ENCODE results near the gene DHRS3. TPM values are rescaled to one million over a fixed set of nuclear protein-coding genes. Genes with fewer than 3 reads are reported as not detected.
A peak's percentile ranks its signal among the peaks of the same experiment; 100 is the strongest.

Gene DHRS3
- total RNA-seq, 1 donor from 2014 or later: 63.7 TPM

- no peak for TF ChIP-seq CTCF (IDR thresholded peaks at IDR 0.05; ENCODE audit: insufficient read depth, low read length, severe bottlenecking)
- DNase-seq (ENCODE audit: low read depth) (no peak), FAIRE-seq (no peak)
- Histone ChIP-seq H3K4me3 (ENCODE audit: low read depth, low read length) (no peak overlapping the region), H3K27me3 (ENCODE audit: control insufficient read depth, insufficient read depth, low read length) (no peaks in the 10 kb centered on the region), H3K36me3 (ENCODE audit: control insufficient read depth, insufficient read depth, low read length) (no peaks in the 10 kb centered on the region)
Observed at GRCh38 chr1:12636098-12636950, 18.3 kb upstream of the DHRS3 start.

DNA sequence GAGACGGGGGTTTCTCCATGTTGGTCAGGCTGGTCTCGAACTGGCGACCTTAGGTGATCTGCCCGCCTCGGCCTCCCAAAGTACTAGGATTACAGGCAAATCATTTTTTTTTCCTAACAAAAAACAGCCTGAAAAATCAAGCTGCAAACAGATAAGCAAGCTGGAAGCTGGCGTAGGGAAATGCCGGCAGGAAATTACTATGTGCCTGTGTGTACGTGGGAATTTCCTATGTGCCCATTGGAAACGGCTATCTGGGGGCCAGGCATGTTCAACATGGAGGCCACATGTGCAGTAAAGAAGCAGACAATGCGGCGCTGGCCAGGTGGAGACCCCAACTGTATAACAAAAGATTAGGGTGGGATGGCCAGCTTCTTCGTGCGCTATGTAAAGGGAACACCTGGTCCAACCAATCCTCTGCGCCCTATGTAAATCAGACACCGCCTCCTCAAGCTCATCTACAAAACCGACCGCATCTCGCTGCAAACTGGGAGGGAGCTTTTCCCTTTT lies 16.7 kb upstream of the DHRS3 start:
- DNase-seq (ENCODE audit: low read depth) (no peak), FAIRE-seq (peak; percentile 96)
- Histone ChIP-seq H3K36me3 (ENCODE audit: control insufficient read depth, insufficient read depth, low read length) (no peaks in the 10 kb centered on the region), H3K4me3 (ENCODE audit: low read depth, low read length) (no peak overlapping the region), H3K27me3 (ENCODE audit: control insufficient read depth, insufficient read depth, low read length) (no peaks in the 10 kb centered on the region)
- no peak for TF ChIP-seq CTCF (IDR thresholded peaks at IDR 0.05; ENCODE audit: insufficient read depth, low read length, severe bottlenecking)

DNA sequence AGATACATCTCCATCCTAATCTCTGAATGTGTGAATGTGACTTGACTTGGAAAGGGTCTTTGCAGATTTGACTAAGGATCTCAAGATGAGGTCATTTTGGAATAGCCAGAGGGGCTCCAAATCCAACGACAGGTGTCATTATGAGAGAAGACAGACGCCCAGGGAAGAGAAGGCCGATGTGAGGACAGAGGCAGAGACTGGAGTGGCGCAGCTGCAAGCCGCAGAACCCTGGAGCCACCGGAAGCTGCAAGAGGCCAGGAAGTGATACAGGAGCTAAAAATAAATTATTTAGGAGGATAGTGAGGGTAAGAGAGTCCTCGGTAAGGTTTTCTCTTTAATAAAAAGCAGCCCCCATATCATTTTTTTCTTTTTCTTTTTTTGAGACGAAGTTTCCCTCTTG lies 16.1 kb upstream of the DHRS3 start:
- no peak for TF ChIP-seq CTCF (IDR thresholded peaks at IDR 0.05; ENCODE audit: insufficient read depth, low read length, severe bottlenecking)
- H3K36me3 ChIP-seq (ENCODE audit: control insufficient read depth, insufficient read depth, low read length): no peaks in the 10 kb centered on the region
- FAIRE-seq (no peak), DNase-seq (ENCODE audit: low read depth) (no peak)
- H3K4me3 ChIP-seq (ENCODE audit: low read depth, low read length): no peak overlapping the region
- H3K27me3 ChIP-seq (ENCODE audit: control insufficient read depth, insufficient read depth, low read length): no peaks in the 10 kb centered on the region

DNA sequence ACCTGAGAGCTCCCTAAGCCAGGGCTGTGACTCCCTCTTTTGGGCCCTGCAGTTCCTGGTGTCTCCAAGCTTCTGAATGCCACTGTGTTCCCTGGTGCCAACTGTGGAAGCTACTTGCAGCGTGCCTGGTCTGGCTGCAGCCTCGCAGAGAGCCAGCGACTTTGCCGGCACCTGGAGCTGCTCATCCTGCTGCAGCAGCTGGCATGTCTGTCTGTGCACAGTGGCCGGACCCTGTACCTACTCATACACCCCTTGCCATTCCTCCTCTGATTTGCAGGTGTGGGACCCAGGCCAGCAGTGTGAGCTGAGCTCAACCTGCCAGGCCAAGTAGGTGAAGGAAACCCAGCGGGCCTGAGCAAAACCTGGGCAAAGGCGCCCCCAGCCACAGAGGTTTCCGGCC lies 13.6 kb upstream of the DHRS3 start:
- no peaks in the 10 kb centered on the region for H3K36me3 ChIP-seq (ENCODE audit: control insufficient read depth, insufficient read depth, low read length)
- no peak for DNase-seq (ENCODE audit: low read depth)
- H3K4me3 ChIP-seq (ENCODE audit: low read depth, low read length): no peak overlapping the region
- no peak for FAIRE-seq
- TF ChIP-seq CTCF (IDR thresholded peaks at IDR 0.05; ENCODE audit: insufficient read depth, low read length, severe bottlenecking): no peak
- H3K27me3 ChIP-seq (ENCODE audit: control insufficient read depth, insufficient read depth, low read length): no peaks in the 10 kb centered on the region

DNA sequence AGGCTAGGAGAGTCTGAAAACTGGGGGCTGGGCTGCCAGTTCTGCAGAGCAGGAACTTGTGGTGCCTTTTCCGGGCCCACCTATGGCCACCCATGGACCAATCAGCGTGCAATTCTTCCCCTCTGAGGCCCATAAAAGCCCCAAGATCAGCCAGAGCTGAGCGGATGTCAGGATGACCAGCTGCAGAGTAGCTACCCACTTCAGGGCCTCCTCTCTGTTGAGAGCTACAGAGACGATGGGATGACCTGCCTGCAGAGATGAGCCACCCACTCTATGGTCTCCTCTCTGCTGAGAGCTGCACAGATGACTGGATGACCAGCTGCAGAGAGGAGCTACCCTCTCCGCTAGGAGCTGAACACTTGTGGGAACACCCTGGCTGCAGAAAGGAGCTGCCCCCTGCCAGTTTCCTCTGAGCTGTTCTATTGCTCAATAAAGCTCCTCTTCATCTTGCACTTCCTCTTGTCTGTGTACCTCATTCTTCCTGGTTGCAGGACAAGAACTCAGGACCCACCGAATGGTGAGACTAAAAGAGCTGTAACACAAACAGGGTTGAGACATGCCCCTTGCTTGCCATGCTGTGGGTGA lies 13.0 kb upstream of the DHRS3 start:
- TF ChIP-seq CTCF (IDR thresholded peaks at IDR 0.05; ENCODE audit: insufficient read depth, low read length, severe bottlenecking): no peak
- DNase-seq (ENCODE audit: low read depth): no peak
- Histone ChIP-seq H3K4me3 (ENCODE audit: low read depth, low read length) (no peak overlapping the region), H3K36me3 (ENCODE audit: control insufficient read depth, insufficient read depth, low read length) (no peaks in the 10 kb centered on the region), H3K27me3 (ENCODE audit: control insufficient read depth, insufficient read depth, low read length) (no peaks in the 10 kb centered on the region)
- FAIRE-seq: no peak

Data from bronchial epithelial cell (primary cell).